Caco-2 (cell line): ENCODE data around the gene ABL1. TPM values are rescaled to one million over a fixed set of nuclear protein-coding genes. Genes with fewer than 3 reads are reported as not detected.

Experiments
- BruUV-seq: library from RNA; stranded (reverse); fragments of 400-500 nt; replicated peaks from 2 replicates; lab custom pipeline; 2021; lab: Mats Ljungman, UMichigan
- CTCF ChIA-PET: fragments of 300-600 bp; sonication (Branson Sonifier 250); formaldehyde crosslinking; loops from one replicate; lab custom pipeline; 2022; ENCODE audit warnings: antibody characterized with exemption; lab: Charles Lee
- POLR2A ChIA-PET: fragments of 300-600 bp; sonication (Branson Sonifier 250); formaldehyde crosslinking; loops from one replicate; lab custom pipeline; 2022; ENCODE audit warnings: antibody characterized with exemption; lab: Charles Lee
- DNase-seq, 2 experiments: peaks; one replicate each; pipeline versions ENCODE4 v3.0.0 to v3.0.0-alpha.2; 2020 to 2022
- H3K27me3 ChIP-seq: replicated peaks from 2 replicates; pipeline ENCODE4 v1.6.0; 2011; ENCODE audit warnings: low read length; ENCODE audit not compliant: control insufficient read depth, insufficient read depth
- H3K36me3 ChIP-seq: 2 replicates; pipeline ENCODE4 v1.5.1; 2011; ENCODE audit warnings: low read length; ENCODE audit not compliant: control insufficient read depth, insufficient read depth
- H3K4me1 ChIP-seq: fragments of 250-450 bp; sonication (Bioruptor Pico); 2 replicates; pipeline ENCODE4 v1.5.1; 2020; ENCODE audit warnings: mild to moderate bottlenecking
- H3K4me3 ChIP-seq: 2 replicates; pipeline ENCODE4 v1.5.1; 2011; ENCODE audit warnings: low read depth, mild to moderate bottlenecking, control low read depth, low read length
- H3K9me3 ChIP-seq: fragments of 250-450 bp; sonication (Bioruptor Pico); 2 replicates; pipeline ENCODE4 v1.5.1; 2020; ENCODE audit warnings: mild to moderate bottlenecking, moderate library complexity
- H3K27ac Mint-ChIP-seq: one replicate; pipeline ENCODE4 v1.8.0; 2022; ENCODE audit warnings: mixed read lengths; ENCODE audit not compliant: unreplicated experiment
- H3K27me3 Mint-ChIP-seq: one replicate; pipeline ENCODE4 v1.8.0; 2022; ENCODE audit warnings: mixed read lengths; ENCODE audit not compliant: insufficient read depth, unreplicated experiment
- H3K36me3 Mint-ChIP-seq: one replicate; pipeline ENCODE4 v1.8.0; 2022; ENCODE audit warnings: mild to moderate bottlenecking, mixed read lengths; ENCODE audit not compliant: insufficient read depth, unreplicated experiment
- H3K4me1 Mint-ChIP-seq: one replicate; pipeline ENCODE4 v1.8.0; 2022; ENCODE audit warnings: low read depth, mixed read lengths; ENCODE audit not compliant: unreplicated experiment
- H3K4me3 Mint-ChIP-seq: one replicate; pipeline ENCODE4 v1.8.0; 2022; ENCODE audit warnings: mild to moderate bottlenecking, moderate library complexity, mixed read lengths; ENCODE audit not compliant: unreplicated experiment
- H3K9me3 Mint-ChIP-seq: one replicate; pipeline ENCODE4 v1.8.0; 2022; ENCODE audit warnings: mixed read lengths; ENCODE audit not compliant: unreplicated experiment
- intact Hi-C: fragments of 100-400 bp; cut with micrococcal nuclease; formaldehyde crosslinking; loops from one replicate; pipeline ENCODE4 v1.10.0; 2022; ENCODE audit not compliant: unreplicated experiment
- total RNA-seq: library from RNA; stranded (reverse); gene quantifications from 2 replicates; pipeline ENCODE4 v1.2.3, GENCODE V29; 2022
- TF ChIP-seq, protein P1 (sequence below), 2 experiments: fragments of 200-600 bp in 1 of 2; IDR thresholded peaks; 1 replicate in 1 of 2; 2 replicates in 1 of 2; pipeline versions ENCODE4 v1.5.1 to v1.8.0; 2011 to 2022; ENCODE audit warnings: antibody characterized with exemption in 1 of 2, control low read depth in 1 of 2, inconsistent platforms in 1 of 2, low read depth in 1 of 2, low read length in 1 of 2, mild to moderate bottlenecking in 1 of 2, moderate library complexity in 1 of 2; ENCODE audit not compliant: insufficient read depth in 1 of 2, severe bottlenecking in 1 of 2, unreplicated experiment in 1 of 2

Gene ABL1
- total RNA-seq, 1 experiment from 2014 or later = 55.2 TPM

GRCh38 chr9:130815242-130815808, 19.7 kb upstream of the ABL1 start:
- intact Hi-C loops = no loop called here
- H3K27ac Mint-ChIP-seq = no peak overlapping the region

GRCh38 chr9:130817914-130818313, 17.1 kb upstream of the ABL1 start:
- Histone ChIP-seq H3K27me3 (no peaks in the 10 kb centered on the region), H3K4me1 (no peaks in the 10 kb centered on the region), H3K36me3 (no peaks in the 10 kb centered on the region), H3K9me3 (0 out of 2 replicates have a peak, but pooled peaks cover 2% of the 10 kb centered on the region), H3K4me3 (no peak overlapping the region)
- Mint-ChIP-seq H3K9me3 (peaks cover 6% of the 10 kb centered on the region), H3K36me3 (peaks cover 6% of the 10 kb centered on the region), H3K27ac (no peak overlapping the region), H3K27me3 (no peaks in the 10 kb centered on the region), H3K4me3 (no peak overlapping the region), H3K4me1 (no peaks in the 10 kb centered on the region)
- TF ChIP-seq, protein P1, sequence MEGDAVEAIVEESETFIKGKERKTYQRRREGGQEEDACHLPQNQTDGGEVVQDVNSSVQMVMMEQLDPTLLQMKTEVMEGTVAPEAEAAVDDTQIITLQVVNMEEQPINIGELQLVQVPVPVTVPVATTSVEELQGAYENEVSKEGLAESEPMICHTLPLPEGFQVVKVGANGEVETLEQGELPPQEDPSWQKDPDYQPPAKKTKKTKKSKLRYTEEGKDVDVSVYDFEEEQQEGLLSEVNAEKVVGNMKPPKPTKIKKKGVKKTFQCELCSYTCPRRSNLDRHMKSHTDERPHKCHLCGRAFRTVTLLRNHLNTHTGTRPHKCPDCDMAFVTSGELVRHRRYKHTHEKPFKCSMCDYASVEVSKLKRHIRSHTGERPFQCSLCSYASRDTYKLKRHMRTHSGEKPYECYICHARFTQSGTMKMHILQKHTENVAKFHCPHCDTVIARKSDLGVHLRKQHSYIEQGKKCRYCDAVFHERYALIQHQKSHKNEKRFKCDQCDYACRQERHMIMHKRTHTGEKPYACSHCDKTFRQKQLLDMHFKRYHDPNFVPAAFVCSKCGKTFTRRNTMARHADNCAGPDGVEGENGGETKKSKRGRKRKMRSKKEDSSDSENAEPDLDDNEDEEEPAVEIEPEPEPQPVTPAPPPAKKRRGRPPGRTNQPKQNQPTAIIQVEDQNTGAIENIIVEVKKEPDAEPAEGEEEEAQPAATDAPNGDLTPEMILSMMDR (IDR thresholded peaks at IDR 0.05; ENCODE audit: insufficient read depth in 1 of 2, low read depth in 1 of 2, low read length in 1 of 2, severe bottlenecking in 1 of 2, unreplicated experiment in 1 of 2) = no peak
- DNase-seq = no peak
- ChIA-PET CTCF (no interaction called here), POLR2A (no interaction called here)
- BruUV-seq = no TSS peak
- intact Hi-C loops = no loop called here

More at GRCh38 chr9:130815242-130815808, 19.7 kb upstream of the ABL1 start:
- Histone ChIP-seq H3K4me1 (no peaks in the 10 kb centered on the region), H3K36me3 (no peaks in the 10 kb centered on the region), H3K4me3 (no peak overlapping the region), H3K27me3 (no peaks in the 10 kb centered on the region), H3K9me3 (0 out of 2 replicates have a peak, but pooled peaks cover 2% of the 10 kb centered on the region)
- H3K36me3 Mint-ChIP-seq = peaks cover 6% of the 10 kb centered on the region
- H3K9me3 Mint-ChIP-seq = peaks cover 15% of the 10 kb centered on the region
- H3K4me1 Mint-ChIP-seq = no peaks in the 10 kb centered on the region
- no peaks in the 10 kb centered on the region for H3K27me3 Mint-ChIP-seq
- CTCF ChIA-PET = no interaction called here
- no peak overlapping the region for H3K4me3 Mint-ChIP-seq
- TF ChIP-seq, protein P1 (IDR thresholded peaks at IDR 0.05; ENCODE audit: insufficient read depth in 1 of 2, low read depth in 1 of 2, low read length in 1 of 2, severe bottlenecking in 1 of 2, unreplicated experiment in 1 of 2) = no peak
- DNase-seq = no peak
- POLR2A ChIA-PET = no interaction called here
- no TSS peak for BruUV-seq

DNA sequence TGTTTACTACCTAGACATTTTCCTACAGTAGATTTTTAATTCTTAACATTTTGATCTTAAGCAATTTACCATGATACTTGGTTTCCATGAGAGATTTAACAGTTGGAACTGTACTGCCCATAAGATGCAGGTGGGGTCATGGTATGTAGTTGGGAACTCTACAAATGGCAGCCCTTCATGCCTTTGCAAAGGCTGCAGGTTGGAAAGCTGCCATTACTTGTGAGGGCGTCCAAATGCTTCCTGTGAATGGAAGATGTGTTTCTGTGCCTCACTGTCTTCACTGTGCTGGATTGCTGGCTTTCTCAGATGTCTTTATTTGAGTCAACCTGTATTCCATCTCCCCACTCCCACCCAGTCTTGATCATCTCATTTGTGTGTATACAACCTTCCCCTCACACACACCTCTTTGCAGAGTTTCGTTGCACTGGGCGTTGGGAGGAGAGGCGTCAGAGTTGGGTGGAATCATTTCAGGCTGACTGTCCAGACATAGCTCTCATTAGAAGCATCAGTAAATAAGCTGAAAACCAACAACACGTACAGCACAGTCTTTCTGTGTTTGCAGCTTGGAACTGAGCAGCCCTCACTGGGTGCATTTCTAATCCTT, 14.8 kb upstream of the ABL1 start:
- TF ChIP-seq, protein P1 (IDR thresholded peaks at IDR 0.05; ENCODE audit: insufficient read depth in 1 of 2, low read depth in 1 of 2, low read length in 1 of 2, severe bottlenecking in 1 of 2, unreplicated experiment in 1 of 2) = no peak
- 0 out of 2 replicates have a peak, but pooled peaks cover 2% of the 10 kb centered on the region for H3K9me3 ChIP-seq
- peaks cover 13% of the 10 kb centered on the region for H3K4me1 ChIP-seq
- Mint-ChIP-seq H3K27me3 (no peaks in the 10 kb centered on the region), H3K27ac (no peak overlapping the region), H3K4me3 (no peak overlapping the region), H3K4me1 (peaks cover 10% of the 10 kb centered on the region), H3K9me3 (peaks cover 6% of the 10 kb centered on the region), H3K36me3 (peaks cover 6% of the 10 kb centered on the region)
- no peaks in the 10 kb centered on the region for H3K36me3 ChIP-seq
- H3K27me3 ChIP-seq = no peaks in the 10 kb centered on the region
- BruUV-seq = no TSS peak
- DNase-seq = no peak
- ChIA-PET CTCF (no interaction called here), POLR2A (no interaction called here)
- intact Hi-C loops = no loop called here
- no peak overlapping the region for H3K4me3 ChIP-seq
